B cell (primary cell): ENCODE measurements around the gene CCL22. TPM values are rescaled to one million over a fixed set of nuclear protein-coding genes. Genes with fewer than 3 reads are reported as not detected.
"Not testable (repeated sequence)": the region's sequence is repeated elsewhere in the genome, so short reads cannot be mapped to it uniquely, and the experiment has no call there.

Source experiments
- ATAC-seq: fragments of 200-7000 bp; cut with Tn5 transposase; one replicate; pipeline ENCODE4 v1.10.0; 2021; ENCODE audit warnings: low read depth, mild to moderate bottlenecking, moderate number of reproducible peaks, moderate library complexity
- CTCF ChIA-PET: fragments of 350-600 bp; sonication (Branson Sonifier 250); formaldehyde crosslinking; loops from one replicate; lab custom pipeline; 2021; ENCODE audit warnings: antibody characterized with exemption, inconsistent platforms; lab: Charles Lee
- POLR2A ChIA-PET: fragments of 350-600 bp; sonication (Branson Sonifier 250); formaldehyde crosslinking; loops from one replicate; lab custom pipeline; 2021; ENCODE audit warnings: antibody characterized with exemption; lab: Charles Lee
- DNase-seq: peaks from one replicate; pipeline ENCODE4 v3.0.0; 2013
- H2AFZ ChIP-seq: 2 replicates; pipeline ENCODE4 v1.6.1; 2012; ENCODE audit warnings: mild to moderate bottlenecking, low read depth, low read length; ENCODE audit not compliant: insufficient read depth, poor library complexity, severe bottlenecking
- H3K27ac ChIP-seq, 2 donors: 1 replicate in 1 of 2; 2 replicates in 1 of 2; pipeline ENCODE4 v1.5.1; 2012 to 2013; ENCODE audit warnings: low read length in 2 of 2, mild to moderate bottlenecking in 2 of 2, moderate library complexity in 1 of 2
- H3K27me3 ChIP-seq, 4 experiments: fragments of 200-600 bp in 1 of 4; sonication (generic) in 1 of 4; replicated peaks in 1 of 4; 1 replicate in 2 of 4; 2 replicates in 2 of 4; pipeline versions ENCODE4 v1.6.1 to v1.7.0; 2013 to 2016; ENCODE audit warnings: low read length in 3 of 4, mild to moderate bottlenecking in 2 of 4, mixed read lengths in 1 of 4, moderate library complexity in 1 of 4; ENCODE audit not compliant: insufficient read depth in 4 of 4, control insufficient read depth in 3 of 4; ENCODE audit errors: control extremely low read depth in 1 of 4
- H3K36me3 ChIP-seq, 2 experiments: replicated peaks in 1 of 2; 1 replicate in 1 of 2; 2 replicates in 1 of 2; pipeline versions ENCODE4 v1.6.1 to v1.7.1; 2013; ENCODE audit warnings: low read length in 1 of 2; ENCODE audit not compliant: insufficient read depth in 2 of 2, control insufficient read depth in 1 of 2; ENCODE audit errors: control extremely low read depth in 1 of 2, extremely low read depth in 1 of 2
- H3K4me1 ChIP-seq, 2 donors: fragments of 200-600 bp in 1 of 2; sonication (generic) in 1 of 2; 1 replicate in 1 of 2; 2 replicates in 1 of 2; pipeline versions ENCODE4 v1.5.1 to v1.6.1; 2013 to 2017; ENCODE audit warnings: low read length in 2 of 2; ENCODE audit not compliant: control insufficient read depth in 2 of 2, insufficient read depth in 2 of 2
- H3K4me2 ChIP-seq: replicated peaks from 2 replicates; pipeline ENCODE3; 2012; ENCODE audit warnings: mild to moderate bottlenecking, low read depth, low read length; ENCODE audit not compliant: poor library complexity, severe bottlenecking
- H3K4me3 ChIP-seq, 5 experiments: fragments of 200-600 bp in 1 of 5; sonication (generic) in 1 of 5; 1 replicate in 3 of 5; 2 replicates in 2 of 5; pipeline versions ENCODE4 v1.5.1 to v1.7.0; 2011 to 2016; ENCODE audit warnings: low read length in 4 of 5, mild to moderate bottlenecking in 4 of 5, low read depth in 2 of 5, control low read depth in 1 of 5, moderate library complexity in 1 of 5; ENCODE audit not compliant: insufficient read depth in 1 of 5; ENCODE audit errors: control extremely low read depth in 1 of 5, extremely low read depth in 1 of 5
- H3K79me2 ChIP-seq: fragments of 200-600 bp; sonication (generic); one replicate; pipeline ENCODE4 v1.6.0; 2016; ENCODE audit warnings: low read length; ENCODE audit not compliant: control insufficient read depth, insufficient read depth
- H3K9ac ChIP-seq: fragments of 200-600 bp; sonication (generic); 2 replicates; pipeline ENCODE4 v1.6.1; 2017; ENCODE audit warnings: mild to moderate bottlenecking, low read length, moderate library complexity
- H3K9me3 ChIP-seq, 3 donors: one replicate each; pipeline versions ENCODE4 v1.6.1 to v1.7.1; 2013; ENCODE audit warnings: low read length in 2 of 3; ENCODE audit not compliant: control insufficient read depth in 2 of 3, insufficient read depth in 1 of 3; ENCODE audit errors: control extremely low read depth in 1 of 3
- H4K20me1 ChIP-seq: 2 replicates; pipeline ENCODE4 v1.6.0; 2012; ENCODE audit warnings: mild to moderate bottlenecking, low read length; ENCODE audit not compliant: insufficient read depth, control insufficient read depth, poor library complexity, severe bottlenecking
- H3K27ac Mint-ChIP-seq: one replicate; pipeline ENCODE4 v1.8.0; 2021; ENCODE audit warnings: mixed read lengths
- H3K27me3 Mint-ChIP-seq: one replicate; pipeline ENCODE4 v1.8.0; 2021; ENCODE audit warnings: mixed read lengths
- H3K4me1 Mint-ChIP-seq: one replicate; pipeline ENCODE4 v1.8.0; 2021; ENCODE audit warnings: mixed read lengths
- H3K4me3 Mint-ChIP-seq: one replicate; pipeline ENCODE4 v1.8.0; 2021; ENCODE audit warnings: mixed read lengths
- H3K9me3 Mint-ChIP-seq: one replicate; pipeline ENCODE4 v1.8.0; 2022; ENCODE audit warnings: mixed read lengths; ENCODE audit not compliant: insufficient read depth
- CTCF ChIP-seq: fragments of 200-600 bp; IDR thresholded peaks from one replicate; pipeline ENCODE4 v1.8.0; 2022; ENCODE audit warnings: antibody characterized with exemption, mild to moderate bottlenecking
- EZH2 ChIP-seq: IDR thresholded peaks from 2 replicates; pipeline ENCODE4 v1.6.1; 2012; ENCODE audit warnings: borderline replicate concordance, low read depth, mild to moderate bottlenecking, moderate library complexity, low read length; ENCODE audit not compliant: insufficient read depth, poor library complexity, severe bottlenecking
- WGBS: methylation state at CpG from one replicate; pipeline ENCODE4 v1.1.5; 2013; ENCODE audit warnings: missing lambda C conversion rate; ENCODE audit not compliant: insufficient coverage; 5-methylcytosine and 5-hydroxymethylcytosine counted together
- intact Hi-C: fragments of 100-400 bp; cut with micrococcal nuclease; formaldehyde crosslinking; loops from one replicate; pipeline ENCODE4 v1.10.0; 2022
- polyA plus RNA-seq: library from polyadenylated mRNA; depleted of rRNA; stranded (reverse); fragments of >200 nt; gene quantifications from 2 replicates; pipeline ENCODE4 v1.2.3, GENCODE V29; 2012
- total RNA-seq, 2 donors: library from RNA; stranded (reverse); fragments of 120-200 nt in 1 of 2; gene quantifications; 1 replicate in 1 of 2; 2 replicates in 1 of 2; pipeline versions ENCODE4 v1.2.3 to v1.2.4, GENCODE V29; 2013 to 2022

CCL22 gene
- total and polyA plus RNA-seq, 2 donors (not counting 1 experiment from before 2014, with no cell fraction given): 0.04 to 91.5 TPM

DNA sequence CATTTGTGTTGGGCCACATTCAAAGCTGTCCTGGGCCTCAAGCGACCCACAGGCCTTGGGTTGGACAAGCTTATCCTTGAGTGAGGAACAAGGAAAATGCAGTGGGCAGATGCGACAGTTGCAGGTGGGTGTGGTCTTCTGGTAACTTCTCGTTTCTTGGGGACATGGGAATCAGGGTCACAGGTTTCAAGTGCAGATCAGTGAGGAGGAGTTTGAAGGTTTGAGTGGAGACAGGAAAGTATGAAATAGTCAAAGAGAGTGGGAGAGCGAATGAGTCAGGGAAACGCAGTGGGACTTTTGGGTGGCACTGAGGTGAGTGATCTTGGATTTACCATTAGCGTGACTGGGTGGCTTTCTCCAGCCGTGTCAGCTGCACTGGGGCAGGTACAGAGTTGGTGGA is 15.4 kb upstream of the CCL22 start:
- no peak overlapping the region for H3K4me2 ChIP-seq
- ChIA-PET POLR2A (interaction anchor here (0.7 to 1.3 kb wide), 3 partner anchors 12 to 198 kb away, joined by 3 to 4 read pairs (median 3); no protein-coding TSS in a partner anchor), CTCF (interaction anchor here (1.4 kb wide), 1 partner anchor 73 kb away, joined by 4 read pairs; no protein-coding TSS in a partner anchor)
- no peaks in the 10 kb centered on the region for H3K79me2 ChIP-seq
- ATAC-seq (no peak), DNase-seq (no peak)
- H3K4me3 Mint-ChIP-seq: peak overlapping the region; percentile 5
- no peak overlapping the region for H3K27ac ChIP-seq
- H3K27me3 ChIP-seq: peaks cover 0 to 13% (median 5%) of the 10 kb centered on the region in 4 experiments
- peaks cover 22 to 31% of the 10 kb centered on the region in 2 donors for H3K4me1 ChIP-seq
- H3K27me3 Mint-ChIP-seq: peaks cover 16% of the 10 kb centered on the region
- H3K36me3 ChIP-seq: no peaks in the 10 kb centered on the region
- no peak overlapping the region for H2AFZ ChIP-seq
- H3K9me3 Mint-ChIP-seq: no peaks in the 10 kb centered on the region
- TF ChIP-seq CTCF: no peak
- TF ChIP-seq EZH2: no peak
- H3K4me1 Mint-ChIP-seq: peaks cover 46% of the 10 kb centered on the region
- intact Hi-C loops: no loop called here
- no peak overlapping the region for H3K4me3 ChIP-seq
- H3K9ac ChIP-seq: no peak overlapping the region
- no peak overlapping the region for H3K27ac Mint-ChIP-seq
- no peaks in the 10 kb centered on the region for H4K20me1 ChIP-seq
- WGBS: 75% methylated on average over 7 of the region's 7 CpGs
- peaks cover 0 to 2% (median 0%) of the 10 kb centered on the region in 3 donors for H3K9me3 ChIP-seq

GRCh38 chr16:57344094-57344493 is 14.5 kb upstream of the CCL22 start:
- H3K9me3 ChIP-seq, H2AFZ ChIP-seq, CTCF ChIA-PET, H3K27ac ChIP-seq, ATAC-seq, H4K20me1 ChIP-seq, H3K36me3 ChIP-seq, H3K4me3 Mint-ChIP-seq, H3K4me2 ChIP-seq, intact Hi-C loops, H3K9me3 Mint-ChIP-seq, H3K4me3 ChIP-seq, H3K27ac Mint-ChIP-seq, DNase-seq, H3K9ac ChIP-seq, H3K79me2 ChIP-seq: not testable (repeated sequence)
- no CpG with 5 or more reads among the region's 5 CpGs for WGBS
- Mint-ChIP-seq H3K4me1 (peaks cover 55% of the 10 kb centered on the region), H3K27me3 (peaks cover 16% of the 10 kb centered on the region)
- POLR2A ChIA-PET: interaction anchor here (1.3 kb wide), 1 partner anchor 44 kb away, joined by 3 read pairs; no protein-coding TSS in a partner anchor
- Histone ChIP-seq H3K4me1 (peaks cover 31 to 39% of the 10 kb centered on the region in 2 donors), H3K27me3 (peaks cover 0 to 14% (median 6%) of the 10 kb centered on the region in 4 experiments)
